Measurements from ENCODE around the gene NWD2.

DNA sequence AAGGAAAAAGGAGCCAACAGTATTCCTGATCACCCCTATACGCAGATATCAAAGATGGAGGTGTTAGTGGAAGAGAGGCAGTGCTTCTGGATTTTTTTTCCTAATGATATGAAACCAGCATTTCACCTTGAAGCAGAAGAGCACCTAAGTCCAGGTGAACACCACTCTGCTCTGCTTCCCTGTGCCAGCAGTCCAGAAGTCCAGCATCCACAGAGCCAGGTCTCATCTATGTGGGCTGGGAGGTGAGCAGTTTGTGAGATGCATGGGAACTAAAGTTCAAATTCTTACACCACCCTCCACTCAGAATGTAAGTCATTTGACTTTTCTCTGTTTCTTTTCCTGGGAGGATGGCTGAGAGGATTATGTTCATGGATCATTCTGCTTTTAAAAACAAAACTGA is 239.1 kb downstream of the NWD2 start:
- no peak for TF ChIP-seq CTCF (IDR thresholded peaks at IDR 0.05; ENCODE audit: poor library complexity, severe bottlenecking)
- TF ChIP-seq POLR2AphosphoS5 (IDR thresholded peaks at IDR 0.05), result no peak
